GM12865 (cell line): Measurements from ENCODE around the gene GGT5.

ENCODE experiments used
- DNase-seq: peaks from one replicate; pipeline ENCODE4 v3.0.0; 2010; ENCODE audit warnings: low read depth
- H3K4me3 ChIP-seq: 2 replicates; pipeline ENCODE4 v1.5.1; 2011; ENCODE audit warnings: mild to moderate bottlenecking, low read depth, low read length, control low read depth
- TF ChIP-seq, protein P1 (sequence below): IDR thresholded peaks from 2 replicates; pipeline ENCODE4 v1.5.1; 2011; ENCODE audit warnings: low read length, control low read depth, low read depth, inconsistent platforms; ENCODE audit not compliant: insufficient read depth; ENCODE audit errors: missing control alignments

GGT5 gene

GRCh38 chr22:24170632-24171031 is 74.2 kb downstream of the GGT5 start:
- TF ChIP-seq, protein P1, sequence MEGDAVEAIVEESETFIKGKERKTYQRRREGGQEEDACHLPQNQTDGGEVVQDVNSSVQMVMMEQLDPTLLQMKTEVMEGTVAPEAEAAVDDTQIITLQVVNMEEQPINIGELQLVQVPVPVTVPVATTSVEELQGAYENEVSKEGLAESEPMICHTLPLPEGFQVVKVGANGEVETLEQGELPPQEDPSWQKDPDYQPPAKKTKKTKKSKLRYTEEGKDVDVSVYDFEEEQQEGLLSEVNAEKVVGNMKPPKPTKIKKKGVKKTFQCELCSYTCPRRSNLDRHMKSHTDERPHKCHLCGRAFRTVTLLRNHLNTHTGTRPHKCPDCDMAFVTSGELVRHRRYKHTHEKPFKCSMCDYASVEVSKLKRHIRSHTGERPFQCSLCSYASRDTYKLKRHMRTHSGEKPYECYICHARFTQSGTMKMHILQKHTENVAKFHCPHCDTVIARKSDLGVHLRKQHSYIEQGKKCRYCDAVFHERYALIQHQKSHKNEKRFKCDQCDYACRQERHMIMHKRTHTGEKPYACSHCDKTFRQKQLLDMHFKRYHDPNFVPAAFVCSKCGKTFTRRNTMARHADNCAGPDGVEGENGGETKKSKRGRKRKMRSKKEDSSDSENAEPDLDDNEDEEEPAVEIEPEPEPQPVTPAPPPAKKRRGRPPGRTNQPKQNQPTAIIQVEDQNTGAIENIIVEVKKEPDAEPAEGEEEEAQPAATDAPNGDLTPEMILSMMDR, result no peak
- no peak for DNase-seq
- no peak overlapping the region for H3K4me3 ChIP-seq

DNA sequence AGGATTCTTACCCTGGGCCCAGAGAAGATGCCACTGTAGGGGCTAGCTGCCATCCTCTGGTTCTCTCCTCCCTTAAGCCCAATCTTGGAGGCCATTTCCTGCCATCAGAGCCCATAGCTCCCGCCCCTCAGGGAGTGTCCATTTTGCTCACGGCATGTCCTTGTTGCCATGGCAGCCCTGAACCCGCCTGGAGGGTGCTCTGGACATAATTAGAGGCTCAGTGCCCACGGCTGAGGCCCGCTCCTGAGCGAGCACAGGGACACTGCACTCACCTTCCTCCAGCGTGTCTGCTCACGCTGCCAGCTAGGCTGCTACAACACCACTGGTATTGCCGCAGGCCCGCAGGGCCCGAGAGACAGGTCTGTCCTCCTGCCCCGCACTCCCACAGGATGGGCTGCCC is 74.7 kb downstream of the GGT5 start:
- H3K4me3 ChIP-seq, result no peak overlapping the region
- TF ChIP-seq, protein P1, result no peak
- DNase-seq, result no peak
